ENCODE results near the gene GALNT2. TPM values are rescaled to one million over a fixed set of nuclear protein-coding genes. Genes with fewer than 3 reads are reported as not detected.
A peak's percentile ranks its signal among the peaks of the same experiment; 100 is the strongest.

GALNT2 gene
- total and polyA plus RNA-seq, 9 donors, result 30.3 to 89.2 (median 79.2) TPM

DNA sequence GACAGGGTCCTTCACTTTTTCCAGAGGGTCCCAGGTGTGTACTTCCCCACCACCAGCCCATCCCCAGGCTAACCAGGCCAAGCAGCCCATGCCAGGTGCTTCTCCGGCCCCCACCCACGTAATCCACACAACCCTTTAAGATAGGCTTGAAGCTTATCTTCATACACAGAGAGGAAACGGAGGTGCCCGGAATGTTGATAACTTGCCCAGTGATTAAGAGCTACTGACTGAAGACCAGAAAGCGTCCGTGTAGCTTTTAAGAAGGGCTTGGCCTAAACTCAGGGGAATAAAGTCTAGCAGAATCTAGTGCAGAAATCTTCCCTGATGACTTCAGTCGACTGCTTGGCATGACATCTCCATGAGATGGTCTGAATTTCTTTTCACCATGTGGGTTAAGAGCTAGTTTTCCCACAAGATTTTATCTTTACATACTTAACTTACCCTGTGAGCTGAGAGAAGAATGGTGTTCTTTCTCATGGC lies 138.7 kb downstream of the GALNT2 start:
- no peak overlapping the region for H3K27ac ChIP-seq (ENCODE audit: low read length)
- DNase-seq, result no peak
- peaks cover 36% of the 10 kb centered on the region for H3K4me1 ChIP-seq (ENCODE audit: control insufficient read depth, insufficient read depth, low read length)
- H3K27me3 ChIP-seq (ENCODE audit: control insufficient read depth, insufficient read depth, low read length), result no peaks in the 10 kb centered on the region
- H3K4me3 ChIP-seq (ENCODE audit: low read length), result no peak overlapping the region
- peaks cover 21% of the 10 kb centered on the region for H3K36me3 ChIP-seq (ENCODE audit: control insufficient read depth, insufficient read depth, low read length)
- WGBS (ENCODE audit: insufficient coverage), result 90% methylated on average over 3 of the region's 7 CpGs
- H3K9me3 ChIP-seq (replicated peaks; ENCODE audit: control insufficient read depth, low read depth, low read length), result no peaks in the 10 kb centered on the region

DNA sequence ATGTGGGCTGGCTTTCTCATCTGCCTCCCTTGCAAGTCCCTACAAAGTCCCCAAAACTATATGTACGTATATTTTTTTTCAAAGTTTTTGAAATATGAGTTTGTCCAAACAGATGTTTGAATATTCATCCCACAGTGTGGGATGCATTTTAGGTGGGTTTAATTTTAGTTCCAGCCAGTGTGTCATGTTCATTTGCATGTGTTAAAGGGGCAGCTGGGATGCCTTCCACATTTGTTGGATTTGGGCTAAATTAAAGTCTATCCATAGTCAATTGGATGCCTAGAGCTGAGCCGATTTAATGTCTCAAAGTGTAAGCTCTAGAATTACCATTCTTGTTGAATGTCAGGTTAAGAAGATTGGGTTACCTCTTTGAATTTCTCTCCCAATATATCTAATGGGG lies 139.2 kb downstream of the GALNT2 start:
- DNase-seq, result no peak
- Histone ChIP-seq H3K9me3 (replicated peaks; ENCODE audit: control insufficient read depth, low read depth, low read length) (no peaks in the 10 kb centered on the region), H3K4me3 (ENCODE audit: low read length) (no peak overlapping the region), H3K27me3 (ENCODE audit: control insufficient read depth, insufficient read depth, low read length) (no peaks in the 10 kb centered on the region), H3K4me1 (ENCODE audit: control insufficient read depth, insufficient read depth, low read length) (peaks cover 40% of the 10 kb centered on the region), H3K36me3 (ENCODE audit: control insufficient read depth, insufficient read depth, low read length) (peaks cover 21% of the 10 kb centered on the region), H3K27ac (ENCODE audit: low read length) (no peak overlapping the region)
- no CpG with 5 or more reads among the region's 2 CpGs for WGBS (ENCODE audit: insufficient coverage)

DNA sequence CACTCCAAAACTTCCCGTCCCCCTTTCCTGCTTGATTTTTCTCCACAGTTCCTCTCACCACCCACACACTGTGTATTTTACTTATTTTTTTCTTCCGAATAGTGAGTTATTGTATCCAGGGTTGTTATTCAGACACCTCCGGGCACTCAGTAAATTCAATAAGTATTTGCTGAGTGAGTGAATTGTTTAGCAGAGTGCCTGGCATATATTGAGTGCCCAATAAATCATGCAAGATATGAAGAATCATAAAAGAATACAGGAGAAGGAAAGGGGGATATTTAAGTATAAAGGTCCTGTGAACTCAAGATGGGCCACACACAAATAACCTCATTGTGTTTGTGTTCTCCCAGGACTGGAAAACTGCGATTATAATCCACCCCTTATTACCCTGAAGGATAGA lies 139.9 kb downstream of the GALNT2 start:
- H3K27ac ChIP-seq (ENCODE audit: low read length), result no peak overlapping the region
- no peak for DNase-seq
- peaks cover 21% of the 10 kb centered on the region for H3K36me3 ChIP-seq (ENCODE audit: control insufficient read depth, insufficient read depth, low read length)
- no peaks in the 10 kb centered on the region for H3K9me3 ChIP-seq (replicated peaks; ENCODE audit: control insufficient read depth, low read depth, low read length)
- no peaks in the 10 kb centered on the region for H3K27me3 ChIP-seq (ENCODE audit: control insufficient read depth, insufficient read depth, low read length)
- no peak overlapping the region for H3K4me3 ChIP-seq (ENCODE audit: low read length)
- WGBS (ENCODE audit: insufficient coverage), result no CpG with 5 or more reads among the region's 4 CpGs
- peaks cover 41% of the 10 kb centered on the region for H3K4me1 ChIP-seq (ENCODE audit: control insufficient read depth, insufficient read depth, low read length)

DNA sequence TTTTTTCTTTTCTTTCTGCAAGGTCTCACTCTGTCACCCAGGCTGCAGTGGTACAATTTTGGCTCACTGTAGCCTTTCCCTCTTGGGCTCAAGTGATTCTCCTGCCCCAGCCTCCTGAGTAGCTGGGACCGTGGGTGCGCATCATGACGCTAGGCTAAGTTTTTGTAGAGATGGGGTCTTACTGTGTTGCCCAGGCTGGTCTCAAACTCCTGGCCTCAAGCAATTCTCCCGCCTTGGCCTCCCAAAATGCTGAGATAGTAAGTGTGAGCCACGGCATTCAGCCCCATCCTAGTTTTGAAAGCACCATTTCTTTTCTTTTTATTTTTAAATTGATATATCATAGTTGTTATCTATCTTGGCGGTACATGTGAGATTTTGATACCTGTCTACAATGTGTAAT lies 140.6 kb downstream of the GALNT2 start:
- WGBS (ENCODE audit: insufficient coverage), result no CpG with 5 or more reads among the region's 6 CpGs
- Histone ChIP-seq H3K27ac (ENCODE audit: low read length) (no peak overlapping the region), H3K27me3 (ENCODE audit: control insufficient read depth, insufficient read depth, low read length) (no peaks in the 10 kb centered on the region), H3K4me3 (ENCODE audit: low read length) (no peak overlapping the region), H3K36me3 (ENCODE audit: control insufficient read depth, insufficient read depth, low read length) (peaks cover 21% of the 10 kb centered on the region), H3K4me1 (ENCODE audit: control insufficient read depth, insufficient read depth, low read length) (peaks cover 41% of the 10 kb centered on the region), H3K9me3 (replicated peaks; ENCODE audit: control insufficient read depth, low read depth, low read length) (no peaks in the 10 kb centered on the region)
- no peak for DNase-seq

DNA sequence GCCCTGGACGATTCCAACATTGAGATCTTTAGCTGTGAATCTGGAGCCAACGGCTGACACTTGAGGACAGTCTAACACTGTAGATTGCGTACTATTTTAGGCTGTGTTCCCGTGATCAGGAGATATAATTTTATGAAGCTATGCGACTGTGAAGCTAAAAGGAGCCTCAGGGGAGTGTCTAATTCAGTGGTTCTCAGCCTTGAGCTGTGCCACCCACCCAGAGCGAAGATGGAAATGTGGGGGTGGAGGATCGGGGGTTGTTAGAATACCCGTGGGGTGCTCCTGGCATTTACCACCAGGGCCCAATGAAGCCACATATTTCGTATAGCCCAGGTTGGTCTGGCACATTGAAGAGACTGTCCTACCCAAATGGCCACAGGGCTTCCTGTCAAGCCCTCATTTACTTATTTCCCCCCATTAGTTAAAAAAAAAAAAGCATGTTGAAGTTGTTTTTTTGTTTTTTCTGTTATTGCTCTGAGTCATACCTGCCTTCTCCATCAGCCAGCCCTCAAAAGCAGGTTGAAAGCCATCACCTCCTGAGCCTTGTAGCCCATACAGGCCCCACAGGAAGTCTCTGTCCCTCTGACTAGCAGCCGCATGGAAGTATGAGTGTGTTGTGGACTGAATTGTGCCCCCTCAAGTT lies 141.7 kb downstream of the GALNT2 start:
- no peak overlapping the region for H3K4me3 ChIP-seq (ENCODE audit: low read length)
- no peaks in the 10 kb centered on the region for H3K27me3 ChIP-seq (ENCODE audit: control insufficient read depth, insufficient read depth, low read length)
- H3K27ac ChIP-seq (ENCODE audit: low read length), result peak overlapping the region; percentile 67
- DNase-seq, result peak; percentile 57
- H3K4me1 ChIP-seq (ENCODE audit: control insufficient read depth, insufficient read depth, low read length), result peaks cover 41% of the 10 kb centered on the region
- peaks cover 13% of the 10 kb centered on the region for H3K36me3 ChIP-seq (ENCODE audit: control insufficient read depth, insufficient read depth, low read length)
- WGBS (ENCODE audit: insufficient coverage), result 67% methylated on average over 5 of the region's 10 CpGs
- H3K9me3 ChIP-seq (replicated peaks; ENCODE audit: control insufficient read depth, low read depth, low read length), result no peaks in the 10 kb centered on the region

DNA sequence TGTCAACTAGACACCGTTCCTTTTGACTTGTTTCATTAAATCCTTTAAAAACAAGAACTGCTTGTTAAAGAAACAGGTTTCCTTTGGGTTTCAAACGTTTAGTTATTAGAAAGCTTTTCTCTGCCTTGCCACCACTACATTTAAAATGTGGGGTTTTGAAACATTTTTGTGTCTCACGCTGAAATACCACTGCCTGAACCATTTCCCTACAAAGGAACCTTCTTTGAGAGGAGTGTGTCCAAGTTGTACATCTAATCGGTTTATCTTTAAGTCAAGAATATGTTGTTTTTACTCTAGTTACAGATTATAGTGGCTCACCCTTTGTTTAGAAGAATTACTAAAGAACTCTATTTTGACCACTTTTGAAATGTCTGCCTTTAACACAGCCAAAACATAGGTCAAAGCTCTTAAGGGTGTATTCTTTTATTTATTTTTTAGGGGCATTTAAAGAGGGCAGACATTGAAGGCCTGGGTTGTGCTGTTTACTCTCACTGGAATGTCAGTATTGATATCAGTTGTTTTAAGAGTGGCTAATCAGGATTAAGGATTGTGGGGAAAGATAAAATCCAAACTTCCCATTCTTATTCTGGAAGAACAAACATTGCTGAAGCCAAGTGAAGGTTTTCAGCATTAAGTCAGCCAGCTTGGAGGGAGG lies 143.4 kb downstream of the GALNT2 start:
- WGBS (ENCODE audit: insufficient coverage), result no CpG with 5 or more reads among the region's 4 CpGs
- no peak for DNase-seq
- peak overlapping the region; percentile 29 for H3K27ac ChIP-seq (ENCODE audit: low read length)
- peaks cover 2% of the 10 kb centered on the region for H3K36me3 ChIP-seq (ENCODE audit: control insufficient read depth, insufficient read depth, low read length)
- no peaks in the 10 kb centered on the region for H3K27me3 ChIP-seq (ENCODE audit: control insufficient read depth, insufficient read depth, low read length)
- peaks cover 45% of the 10 kb centered on the region for H3K4me1 ChIP-seq (ENCODE audit: control insufficient read depth, insufficient read depth, low read length)
- no peak overlapping the region for H3K4me3 ChIP-seq (ENCODE audit: low read length)
- no peaks in the 10 kb centered on the region for H3K9me3 ChIP-seq (replicated peaks; ENCODE audit: control insufficient read depth, low read depth, low read length)

DNA sequence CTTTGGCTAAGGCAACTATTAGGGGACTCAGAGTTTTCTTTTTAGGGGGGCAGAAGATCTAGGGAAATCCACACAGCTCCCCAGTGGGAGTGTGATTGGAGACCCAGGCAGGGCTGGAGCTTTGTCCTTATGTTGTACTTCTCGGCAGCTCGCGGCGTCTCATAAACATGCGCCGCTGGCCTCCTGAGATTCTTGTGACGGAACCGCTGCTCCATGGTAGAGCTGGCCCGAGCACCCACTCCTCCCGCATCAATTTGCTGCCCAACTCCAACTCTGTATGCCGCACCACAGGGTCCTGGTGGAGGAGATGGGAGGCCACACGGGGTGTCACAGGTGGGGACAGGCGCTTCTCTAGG lies 143.9 kb downstream of the GALNT2 start:
- peaks cover 40% of the 10 kb centered on the region for H3K4me1 ChIP-seq (ENCODE audit: control insufficient read depth, insufficient read depth, low read length)
- no peaks in the 10 kb centered on the region for H3K9me3 ChIP-seq (replicated peaks; ENCODE audit: control insufficient read depth, low read depth, low read length)
- no peak for DNase-seq
- H3K4me3 ChIP-seq (ENCODE audit: low read length), result no peak overlapping the region
- H3K27me3 ChIP-seq (ENCODE audit: control insufficient read depth, insufficient read depth, low read length), result no peaks in the 10 kb centered on the region
- H3K27ac ChIP-seq (ENCODE audit: low read length), result peak overlapping the region; percentile 29
- WGBS (ENCODE audit: insufficient coverage), result 40% methylated on average over 7 of the region's 13 CpGs
- H3K36me3 ChIP-seq (ENCODE audit: control insufficient read depth, insufficient read depth, low read length), result no peaks in the 10 kb centered on the region

DNA sequence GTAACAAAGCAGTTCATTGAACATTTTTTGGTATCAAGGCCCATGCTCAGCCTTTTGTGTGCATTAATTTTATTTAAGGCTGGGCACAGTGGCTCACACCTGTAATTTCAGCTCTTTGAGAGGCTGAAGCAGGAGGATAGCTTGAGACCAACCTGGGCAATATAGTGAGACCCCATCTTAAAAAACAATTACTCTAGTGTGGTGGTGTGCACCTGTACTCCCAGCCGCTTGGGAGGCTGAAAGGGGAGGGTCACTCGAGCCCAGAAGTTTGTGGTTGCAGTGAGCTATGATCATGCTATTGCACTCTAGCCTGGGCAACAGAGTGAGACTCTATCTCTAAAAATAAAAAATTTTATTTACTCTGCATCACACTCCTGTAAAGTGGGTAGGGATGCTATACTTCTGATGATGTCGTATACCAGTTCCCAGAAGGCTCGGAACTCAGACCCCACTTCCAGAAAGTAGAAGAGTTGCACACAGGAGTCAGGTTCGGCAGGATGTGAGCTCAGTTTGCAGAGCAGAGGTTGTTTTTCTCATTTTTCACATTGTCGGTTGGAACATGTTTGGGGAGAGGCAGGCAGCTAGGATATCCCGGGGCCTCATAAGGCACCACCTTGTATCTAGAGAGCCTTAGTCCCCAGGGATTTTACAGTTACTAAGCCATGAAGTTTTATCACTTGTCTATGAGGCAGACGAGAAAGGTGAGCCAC lies 144.6 kb downstream of the GALNT2 start:
- 59% methylated on average over 4 of the region's 8 CpGs for WGBS (ENCODE audit: insufficient coverage)
- H3K4me3 ChIP-seq (ENCODE audit: low read length), result no peak overlapping the region
- no peaks in the 10 kb centered on the region for H3K36me3 ChIP-seq (ENCODE audit: control insufficient read depth, insufficient read depth, low read length)
- H3K27ac ChIP-seq (ENCODE audit: low read length), result no peak overlapping the region
- H3K4me1 ChIP-seq (ENCODE audit: control insufficient read depth, insufficient read depth, low read length), result peaks cover 40% of the 10 kb centered on the region
- H3K9me3 ChIP-seq (replicated peaks; ENCODE audit: control insufficient read depth, low read depth, low read length), result no peaks in the 10 kb centered on the region
- H3K27me3 ChIP-seq (ENCODE audit: control insufficient read depth, insufficient read depth, low read length), result no peaks in the 10 kb centered on the region
- DNase-seq, result no peak

DNA sequence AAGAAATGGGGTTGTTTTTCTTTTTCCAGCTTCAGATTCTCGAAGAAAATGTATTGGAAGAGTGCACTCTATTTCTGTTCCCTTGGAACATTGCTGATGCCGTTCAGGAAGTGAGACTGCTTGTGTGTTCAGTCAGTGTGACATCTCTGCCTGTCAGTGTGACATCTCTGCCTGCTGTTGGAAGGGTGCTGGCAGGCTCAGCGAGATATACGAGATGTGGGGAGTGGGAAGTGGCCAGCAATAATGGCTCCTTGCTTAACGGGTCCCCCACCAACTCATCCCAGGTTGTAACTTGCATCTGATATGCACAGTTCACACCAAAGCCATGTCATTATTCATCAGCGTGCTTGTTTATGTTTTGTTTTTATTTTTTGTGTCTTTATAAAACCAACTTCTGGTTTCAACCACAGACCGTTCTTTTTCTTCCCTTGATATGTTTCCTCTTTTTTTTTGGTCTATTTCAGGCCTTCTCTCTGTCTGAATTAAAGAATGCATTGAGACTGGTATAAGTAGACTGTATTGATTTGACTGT lies 145.4 kb downstream of the GALNT2 start:
- Histone ChIP-seq H3K36me3 (ENCODE audit: control insufficient read depth, insufficient read depth, low read length) (no peaks in the 10 kb centered on the region), H3K27me3 (ENCODE audit: control insufficient read depth, insufficient read depth, low read length) (no peaks in the 10 kb centered on the region), H3K4me3 (ENCODE audit: low read length) (no peak overlapping the region), H3K9me3 (replicated peaks; ENCODE audit: control insufficient read depth, low read depth, low read length) (no peaks in the 10 kb centered on the region), H3K27ac (ENCODE audit: low read length) (no peak overlapping the region), H3K4me1 (ENCODE audit: control insufficient read depth, insufficient read depth, low read length) (peaks cover 43% of the 10 kb centered on the region)
- WGBS (ENCODE audit: insufficient coverage), result 45% methylated on average over 2 of the region's 7 CpGs
- peak; percentile 48 for DNase-seq

DNA sequence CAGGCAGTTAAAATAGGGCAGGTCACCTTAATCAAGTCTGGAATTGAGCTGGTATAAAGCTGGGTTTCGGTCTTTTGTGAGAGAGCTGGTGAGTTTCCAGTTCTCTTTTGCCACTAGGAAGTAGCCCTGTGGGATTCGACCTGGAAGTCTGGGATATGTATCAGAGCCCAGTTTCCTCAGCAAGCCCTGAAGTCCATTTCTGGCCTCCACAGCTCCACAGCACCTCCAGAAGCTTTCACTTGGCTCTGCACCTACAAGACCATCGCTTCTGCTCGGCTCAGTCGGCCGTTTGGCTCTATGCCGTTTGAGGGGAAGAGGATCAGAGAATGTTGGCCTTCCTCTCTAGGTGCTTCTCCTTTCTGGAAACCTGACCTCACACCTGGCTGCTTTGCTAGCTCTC lies 148.0 kb downstream of the GALNT2 start:
- peak; percentile 88 for DNase-seq
- Histone ChIP-seq H3K4me3 (ENCODE audit: low read length) (no peak overlapping the region), H3K27me3 (ENCODE audit: control insufficient read depth, insufficient read depth, low read length) (no peaks in the 10 kb centered on the region), H3K36me3 (ENCODE audit: control insufficient read depth, insufficient read depth, low read length) (no peaks in the 10 kb centered on the region), H3K9me3 (replicated peaks; ENCODE audit: control insufficient read depth, low read depth, low read length) (no peaks in the 10 kb centered on the region), H3K27ac (ENCODE audit: low read length) (peak overlapping the region; percentile 7), H3K4me1 (ENCODE audit: control insufficient read depth, insufficient read depth, low read length) (peaks cover 24% of the 10 kb centered on the region)
- WGBS (ENCODE audit: insufficient coverage), result 14% methylated on average over 2 of the region's 7 CpGs

All from muscle of leg (tissue), 11 donors.